ENCODE data around the gene CAMK1. TPM values are rescaled to one million over a fixed set of nuclear protein-coding genes. Genes with fewer than 3 reads are reported as not detected.

The CAMK1 gene
- total RNA-seq, 1 donor from 2014 or later = 16.5 TPM

GRCh38 chr3:9793161-9793781 lies 23.5 kb upstream of the CAMK1 start:
- no peak for DNase-seq (ENCODE audit: extremely low read depth, low read depth, low spot score)

GRCh38 chr3:9792405-9793160 lies 22.8 kb upstream of the CAMK1 start, which contains the start of the genes ARPC4 and TADA3:
Gene ARPC4 (plus strand): TSS chr3:9793082. CDS start chr3:9793122, 40 bp downstream.
Gene TADA3 (minus strand): TSS chr3:9792473. CDS start chr3:9791466, 1,007 bp downstream.
- DNase-seq (ENCODE audit: extremely low read depth, low read depth, low spot score) = peak; percentile 96

GRCh38 chr3:9791790-9792404 lies 22.1 kb upstream of the CAMK1 start:
- no peak for DNase-seq (ENCODE audit: extremely low read depth, low read depth, low spot score)

GRCh38 chr3:9791127-9791526 lies 21.4 kb upstream of the CAMK1 start:
- no peak for DNase-seq (ENCODE audit: extremely low read depth, low read depth, low spot score)

- DNase-seq (ENCODE audit: extremely low read depth, low read depth, low spot score) = no peak
Measured at GRCh38 chr3:9787714-9788113, 18.0 kb upstream of the CAMK1 start.

GRCh38 chr3:9786825-9787669 lies 17.3 kb upstream of the CAMK1 start:
- DNase-seq (ENCODE audit: extremely low read depth, low read depth, low spot score) = no peak

GRCh38 chr3:9786209-9786739 lies 16.5 kb upstream of the CAMK1 start:
- DNase-seq (ENCODE audit: extremely low read depth, low read depth, low spot score) = no peak

- no peak for DNase-seq (ENCODE audit: extremely low read depth, low read depth, low spot score)
Measured at GRCh38 chr3:9785602-9786001, 15.9 kb upstream of the CAMK1 start.

GRCh38 chr3:9784965-9785364 lies 15.2 kb upstream of the CAMK1 start:
- DNase-seq (ENCODE audit: extremely low read depth, low read depth, low spot score) = no peak

GRCh38 chr3:9783954-9784353 lies 14.2 kb upstream of the CAMK1 start:
- DNase-seq (ENCODE audit: extremely low read depth, low read depth, low spot score) = no peak

- DNase-seq (ENCODE audit: extremely low read depth, low read depth, low spot score) = no peak
Measured at GRCh38 chr3:9782770-9783169, 13.0 kb upstream of the CAMK1 start.

- no peak for DNase-seq (ENCODE audit: extremely low read depth, low read depth, low spot score)
Measured at GRCh38 chr3:9781978-9782603, 12.3 kb upstream of the CAMK1 start.

- no peak for DNase-seq (ENCODE audit: extremely low read depth, low read depth, low spot score)
Measured at GRCh38 chr3:9781551-9781950, 11.8 kb upstream of the CAMK1 start.

GRCh38 chr3:9780910-9781309 lies 11.2 kb upstream of the CAMK1 start:
- DNase-seq (ENCODE audit: extremely low read depth, low read depth, low spot score) = no peak

- DNase-seq (ENCODE audit: extremely low read depth, low read depth, low spot score) = no peak
Measured at GRCh38 chr3:9780458-9780812, 10.7 kb upstream of the CAMK1 start.

GRCh38 chr3:9779721-9780457 lies 10.1 kb upstream of the CAMK1 start:
- DNase-seq (ENCODE audit: extremely low read depth, low read depth, low spot score) = no peak

- no peak for DNase-seq (ENCODE audit: extremely low read depth, low read depth, low spot score)
Measured at GRCh38 chr3:9779075-9779593, 9.4 kb upstream of the CAMK1 start.

- DNase-seq (ENCODE audit: extremely low read depth, low read depth, low spot score) = no peak
Measured at GRCh38 chr3:9778143-9779074, 8.7 kb upstream of the CAMK1 start.

Data from glomerular endothelial cell (primary cell).